ENCODE data around the gene AGAP5.
"Not testable (repeated sequence)": the region's sequence is repeated elsewhere in the genome, so short reads cannot be mapped to it uniquely, and the experiment has no call there.

The AGAP5 gene

DNA sequence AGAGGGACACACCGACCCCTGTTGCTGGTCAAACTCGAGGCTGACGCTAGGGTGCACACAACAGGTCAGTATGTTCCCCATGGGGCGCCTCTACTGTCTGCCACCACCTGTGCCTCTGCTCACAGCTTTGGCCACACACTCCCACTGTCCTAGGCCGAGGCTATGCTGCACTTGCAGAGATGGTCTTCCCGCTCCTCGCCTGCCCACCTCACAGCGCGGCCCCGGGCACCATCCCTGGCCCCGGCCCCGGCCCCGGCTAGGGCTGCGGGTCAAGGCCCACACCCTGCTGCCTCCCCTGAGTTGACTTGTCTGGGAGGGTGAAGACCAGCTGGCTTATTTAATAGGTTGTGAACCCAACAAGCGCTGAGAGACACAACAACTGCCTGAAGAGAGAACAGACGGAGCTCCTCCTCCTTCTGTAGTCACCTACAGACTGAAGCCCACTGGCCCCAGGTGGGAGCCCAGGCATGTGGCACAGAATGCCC is at the start of gene AGAP5:
Gene AGAP5 (minus strand): TSS at position 435 of the 485 bp plus-strand sequence. CDS start 354 bp downstream, at position 81.
- not testable (repeated sequence) for DNase-seq

DNA sequence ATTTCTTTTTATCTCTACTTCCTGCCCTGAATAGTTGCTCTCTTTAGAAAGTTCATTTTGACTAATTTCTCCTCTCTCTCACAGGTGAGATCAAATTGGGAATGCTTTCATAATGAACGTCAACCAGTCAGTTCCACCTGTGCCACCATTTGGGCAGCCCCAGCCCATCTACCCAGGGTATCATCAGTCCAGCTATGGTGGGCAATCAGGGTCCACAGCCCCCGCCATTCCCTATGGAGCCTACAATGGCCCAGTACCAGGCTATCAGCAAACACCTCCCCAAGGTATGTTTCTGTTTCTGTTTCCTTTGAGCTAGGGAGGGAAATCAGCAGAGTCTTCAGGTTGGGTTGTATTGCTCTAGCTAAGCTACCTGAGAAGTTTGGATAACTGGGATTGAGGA is 48.8 kb upstream of the AGAP5 start:
- no peak for DNase-seq

DNA sequence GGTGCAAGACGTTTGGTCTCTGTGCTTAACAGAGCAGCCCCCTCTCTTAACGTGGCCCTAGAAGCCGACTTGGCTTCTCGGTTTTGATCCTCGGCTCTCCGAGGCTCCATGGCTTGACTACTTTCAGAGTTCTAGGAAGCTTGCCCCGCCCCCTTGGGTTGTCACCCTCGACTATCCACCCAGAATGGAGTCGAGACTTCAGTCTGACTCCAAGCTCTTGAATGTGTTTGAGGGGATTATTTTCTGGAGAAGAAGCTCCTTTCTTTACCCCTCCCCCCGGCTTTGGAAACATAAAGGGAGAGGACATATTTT is 46.7 kb upstream of the AGAP5 start:
- peak; percentile 86 for DNase-seq

- peak; percentile 98 for DNase-seq
Measured at GRCh38 chr10:73743905-73744663, 46.2 kb upstream of the AGAP5 start, which contains the start of gene SEC24C. Gene SEC24C, plus strand, starts transcription at chr10:73744372. Its CDS starts 2,461 bp downstream, at chr10:73746833.

- no peak for DNase-seq
Measured at GRCh38 chr10:73743327-73743904, 45.5 kb upstream of the AGAP5 start.

- no peak for DNase-seq
Measured at GRCh38 chr10:73742454-73742734, 44.5 kb upstream of the AGAP5 start.

- DNase-seq, result not testable (repeated sequence)
Measured at GRCh38 chr10:73740501-73741254, 42.8 kb upstream of the AGAP5 start.

- no peak for DNase-seq
Measured at GRCh38 chr10:73734796-73735305, 36.9 kb upstream of the AGAP5 start.

- no peak for DNase-seq
Measured at GRCh38 chr10:73734028-73734720, 36.3 kb upstream of the AGAP5 start.

DNA sequence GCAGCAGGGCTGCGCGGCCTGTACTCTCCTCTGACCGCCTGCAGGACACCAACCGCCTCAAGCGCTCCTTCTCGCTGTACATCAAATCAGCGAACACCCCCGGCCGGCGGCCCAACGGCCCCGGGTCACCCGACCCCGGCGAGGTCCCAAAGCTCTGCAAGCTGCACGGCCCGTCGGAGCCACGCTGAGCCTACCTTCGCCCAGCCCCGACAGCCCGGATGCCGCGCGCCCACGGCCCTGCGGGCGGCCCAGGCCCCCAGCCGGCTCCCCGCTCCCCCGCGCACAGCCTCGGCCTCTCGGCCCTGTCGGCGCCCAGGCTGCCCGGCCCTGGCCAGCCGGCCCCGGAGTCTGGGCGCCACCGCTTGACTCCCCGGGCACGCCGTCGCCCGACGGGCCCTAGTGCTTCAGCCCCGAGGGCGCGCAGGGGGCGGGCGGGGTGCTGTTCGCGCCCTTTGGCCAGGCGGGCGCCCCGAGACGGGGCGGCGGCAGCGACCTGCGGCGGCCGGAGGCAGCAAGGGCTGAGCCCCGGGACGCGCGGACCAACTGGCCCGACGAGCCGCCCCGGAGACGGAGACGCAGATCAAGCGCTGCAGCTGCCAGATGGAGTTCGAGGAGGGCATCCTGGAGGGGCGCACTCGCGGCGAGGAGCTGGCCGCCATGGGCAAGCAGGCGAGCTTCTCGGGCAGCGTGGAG is 35.2 kb upstream of the AGAP5 start:
- DNase-seq, result no peak

DNA sequence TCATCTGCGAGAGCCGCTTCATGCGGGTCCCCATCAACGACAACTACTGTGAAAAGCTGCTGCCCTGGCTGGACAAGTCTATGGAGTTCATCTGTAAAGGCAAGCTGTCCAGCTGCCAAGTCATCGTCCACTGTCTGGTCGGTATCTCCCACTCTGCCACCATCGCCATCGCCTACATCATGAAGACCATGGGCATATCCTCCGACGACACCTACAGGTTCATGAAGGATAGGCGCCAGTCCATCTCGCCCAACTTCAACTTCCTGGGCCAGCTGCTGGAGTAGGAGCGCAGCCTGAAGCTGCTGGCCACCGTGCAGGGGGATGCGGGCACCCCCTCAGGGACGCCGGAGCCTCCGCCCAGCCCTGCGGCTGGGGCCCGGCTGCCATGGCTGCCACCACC is 34.5 kb upstream of the AGAP5 start:
- DNase-seq, result no peak

DNA sequence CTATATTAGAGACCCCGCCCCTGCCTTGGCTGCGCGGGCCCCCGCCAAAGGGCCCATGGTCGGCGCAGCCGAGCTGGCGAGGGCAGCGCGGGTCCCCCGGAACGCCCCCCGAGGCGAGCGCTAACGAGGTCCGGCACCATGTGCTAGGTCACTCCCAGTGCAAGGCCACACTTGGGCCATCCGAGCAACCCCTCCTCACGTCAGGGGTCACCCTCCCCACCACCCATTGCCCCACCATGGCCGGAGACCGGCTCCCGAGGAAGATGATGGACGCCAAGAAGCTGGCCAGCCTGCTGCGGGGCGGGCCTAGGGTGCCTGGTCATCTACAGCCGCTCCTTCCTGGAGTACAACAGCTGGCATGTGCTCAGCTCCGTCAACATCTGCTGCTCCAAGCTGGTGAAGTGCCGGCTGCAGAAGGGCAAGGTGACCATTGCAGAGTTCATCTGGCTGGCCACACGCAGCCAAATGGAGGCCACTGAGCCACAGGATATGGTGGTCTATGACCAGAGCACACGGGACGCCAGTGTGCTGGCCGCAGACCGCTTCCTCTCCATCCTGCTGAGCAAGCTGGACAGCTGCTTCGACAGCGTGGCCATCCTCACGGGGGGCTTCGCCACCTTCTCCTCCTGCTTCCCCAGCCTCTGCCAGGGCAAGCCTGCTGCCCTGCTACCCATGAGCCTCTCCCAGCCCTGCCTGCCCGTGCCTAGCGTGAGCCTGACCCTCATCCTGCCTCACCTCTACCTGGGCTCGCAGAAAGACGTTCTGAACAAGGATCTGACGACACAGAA is 33.9 kb upstream of the AGAP5 start:
- DNase-seq, result no peak

GRCh38 chr10:73730153-73730906 is 32.4 kb upstream of the AGAP5 start:
- DNase-seq, result peak; percentile 97

DNA sequence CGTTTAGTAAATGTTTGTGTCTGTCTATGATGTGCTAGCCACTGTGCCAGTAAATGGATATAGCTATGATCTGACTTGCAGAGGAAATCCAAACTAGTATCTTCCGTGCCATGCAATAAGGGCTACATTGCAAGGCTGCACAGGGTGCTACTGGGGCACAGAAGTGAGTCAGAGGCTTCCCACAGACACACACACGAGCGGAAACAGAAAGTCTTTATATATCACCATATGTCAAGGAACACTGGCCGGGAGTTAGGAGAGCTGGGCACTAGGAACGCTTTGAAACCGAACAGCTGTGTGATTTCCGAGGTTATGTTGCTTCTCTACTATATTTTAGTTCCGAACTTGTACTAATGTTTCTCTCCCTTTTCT is 31.9 kb upstream of the AGAP5 start:
- peak; percentile 77 for DNase-seq

DNA sequence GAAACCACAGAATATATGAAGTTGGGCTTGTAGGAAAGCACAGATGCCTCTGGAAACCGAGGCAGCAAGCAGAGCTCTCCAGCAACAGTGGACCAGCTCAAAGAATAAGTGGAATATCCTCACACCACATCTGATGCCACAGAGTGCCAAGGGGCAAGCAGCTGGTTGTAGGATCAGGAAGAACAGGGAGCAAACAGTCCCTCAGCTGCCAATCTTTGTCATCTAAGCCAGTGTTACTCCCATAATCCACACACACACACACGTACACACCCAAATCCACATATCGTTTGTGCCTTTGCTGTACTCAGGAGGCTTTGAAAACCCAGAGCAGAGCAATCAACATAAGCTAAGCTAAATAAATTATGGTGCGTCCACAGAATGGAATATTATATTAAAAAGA is 25.6 kb upstream of the AGAP5 start:
- DNase-seq, result no peak

- DNase-seq, result not testable (repeated sequence)
Measured at GRCh38 chr10:73720561-73720960, 22.7 kb upstream of the AGAP5 start.

GRCh38 chr10:73717556-73717955 is 19.6 kb upstream of the AGAP5 start:
- no peak for DNase-seq

GRCh38 chr10:73716251-73716650 is 18.3 kb upstream of the AGAP5 start:
- no peak for DNase-seq

DNA sequence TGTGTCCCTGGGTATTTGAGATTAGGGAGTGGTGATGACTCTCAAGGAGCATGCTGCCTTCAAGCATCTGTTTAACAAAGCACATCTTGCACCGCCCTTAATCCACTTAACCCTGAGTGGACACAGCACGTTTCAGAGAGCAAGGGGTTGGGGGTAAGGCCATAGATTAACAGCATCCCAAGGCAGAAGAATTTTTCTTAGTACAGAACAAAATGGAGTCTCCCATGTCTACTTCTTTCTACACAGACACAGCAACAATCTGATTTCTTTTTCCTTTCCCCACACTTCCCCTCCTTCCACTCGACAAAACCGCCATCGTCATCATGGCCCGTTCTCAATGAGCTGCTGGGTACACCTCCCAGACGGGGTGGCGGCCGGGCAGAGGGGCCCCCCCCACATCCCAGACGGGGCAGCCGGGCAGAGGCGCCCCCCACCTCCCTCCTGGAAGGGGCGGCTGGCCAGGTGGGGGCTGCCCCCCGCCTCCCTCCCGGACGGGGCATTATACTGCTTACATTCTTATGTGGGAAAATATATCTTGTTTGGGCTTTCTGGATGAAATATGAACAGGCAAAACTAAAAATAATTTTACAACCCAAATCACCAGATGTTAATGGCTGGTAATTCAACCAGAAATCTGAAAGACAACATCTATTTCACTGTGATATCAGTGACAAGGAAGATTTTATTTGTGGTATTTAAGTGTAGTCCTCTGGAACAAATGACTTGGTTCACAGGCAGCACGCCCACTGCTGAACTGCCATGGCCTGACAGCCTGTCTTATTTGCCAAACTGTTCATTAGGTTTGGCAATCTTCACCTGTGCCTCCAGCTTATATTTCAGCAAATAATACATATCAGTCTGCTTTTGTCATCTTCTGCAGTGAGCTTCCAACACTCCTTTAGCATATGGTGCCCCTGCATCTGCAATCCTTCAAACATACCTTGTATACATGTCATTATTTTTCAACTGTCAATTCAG is 17.6 kb upstream of the AGAP5 start:
- DNase-seq, result not testable (repeated sequence)

- DNase-seq, result not testable (repeated sequence)
Measured at GRCh38 chr10:73714483-73714882, 16.6 kb upstream of the AGAP5 start.
